Measurements from ENCODE around the gene GPX5.

GRCh38 chr6:28497893-28498292 is 27.8 kb upstream of the GPX5 start:
- TF ChIP-seq CTCF (conservative IDR thresholded peaks at IDR 0.05; ENCODE audit: low read depth in 2 of 2) (no peak), ETS1 (IDR thresholded peaks at IDR 0.05) (no peak), EZH2 (IDR thresholded peaks at IDR 0.05; ENCODE audit: low read depth, unreplicated experiment) (no peak), POLR2AphosphoS5 (IDR thresholded peaks at IDR 0.05; ENCODE audit: low read depth) (no peak), ZNF114 (CRISPR knock-in tag; IDR thresholded peaks at IDR 0.05) (no peak), EZH2phosphoT487 (IDR thresholded peaks at IDR 0.05; ENCODE audit: unreplicated experiment) (no peak)
- TF ChIP-seq, protein P1, sequence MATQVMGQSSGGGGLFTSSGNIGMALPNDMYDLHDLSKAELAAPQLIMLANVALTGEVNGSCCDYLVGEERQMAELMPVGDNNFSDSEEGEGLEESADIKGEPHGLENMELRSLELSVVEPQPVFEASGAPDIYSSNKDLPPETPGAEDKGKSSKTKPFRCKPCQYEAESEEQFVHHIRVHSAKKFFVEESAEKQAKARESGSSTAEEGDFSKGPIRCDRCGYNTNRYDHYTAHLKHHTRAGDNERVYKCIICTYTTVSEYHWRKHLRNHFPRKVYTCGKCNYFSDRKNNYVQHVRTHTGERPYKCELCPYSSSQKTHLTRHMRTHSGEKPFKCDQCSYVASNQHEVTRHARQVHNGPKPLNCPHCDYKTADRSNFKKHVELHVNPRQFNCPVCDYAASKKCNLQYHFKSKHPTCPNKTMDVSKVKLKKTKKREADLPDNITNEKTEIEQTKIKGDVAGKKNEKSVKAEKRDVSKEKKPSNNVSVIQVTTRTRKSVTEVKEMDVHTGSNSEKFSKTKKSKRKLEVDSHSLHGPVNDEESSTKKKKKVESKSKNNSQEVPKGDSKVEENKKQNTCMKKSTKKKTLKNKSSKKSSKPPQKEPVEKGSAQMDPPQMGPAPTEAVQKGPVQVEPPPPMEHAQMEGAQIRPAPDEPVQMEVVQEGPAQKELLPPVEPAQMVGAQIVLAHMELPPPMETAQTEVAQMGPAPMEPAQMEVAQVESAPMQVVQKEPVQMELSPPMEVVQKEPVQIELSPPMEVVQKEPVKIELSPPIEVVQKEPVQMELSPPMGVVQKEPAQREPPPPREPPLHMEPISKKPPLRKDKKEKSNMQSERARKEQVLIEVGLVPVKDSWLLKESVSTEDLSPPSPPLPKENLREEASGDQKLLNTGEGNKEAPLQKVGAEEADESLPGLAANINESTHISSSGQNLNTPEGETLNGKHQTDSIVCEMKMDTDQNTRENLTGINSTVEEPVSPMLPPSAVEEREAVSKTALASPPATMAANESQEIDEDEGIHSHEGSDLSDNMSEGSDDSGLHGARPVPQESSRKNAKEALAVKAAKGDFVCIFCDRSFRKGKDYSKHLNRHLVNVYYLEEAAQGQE (IDR thresholded peaks at IDR 0.05; ENCODE audit: unreplicated experiment): no peak

All from GM23338 (cell line).